GM21423 (cell line): Measurements from ENCODE around the gene SKAP1.
"Not testable (repeated sequence)": the region's sequence is repeated elsewhere in the genome, so short reads cannot be mapped to it uniquely, and the experiment has no call there.

Experiments
- ATAC-seq: cut with Tn5 transposase; IDR thresholded peaks from one replicate; pipeline ENCODE4 v1.9.1; 2021; ENCODE audit warnings: mild to moderate bottlenecking, moderate library complexity; ENCODE audit not compliant: unreplicated experiment

Gene SKAP1

DNA sequence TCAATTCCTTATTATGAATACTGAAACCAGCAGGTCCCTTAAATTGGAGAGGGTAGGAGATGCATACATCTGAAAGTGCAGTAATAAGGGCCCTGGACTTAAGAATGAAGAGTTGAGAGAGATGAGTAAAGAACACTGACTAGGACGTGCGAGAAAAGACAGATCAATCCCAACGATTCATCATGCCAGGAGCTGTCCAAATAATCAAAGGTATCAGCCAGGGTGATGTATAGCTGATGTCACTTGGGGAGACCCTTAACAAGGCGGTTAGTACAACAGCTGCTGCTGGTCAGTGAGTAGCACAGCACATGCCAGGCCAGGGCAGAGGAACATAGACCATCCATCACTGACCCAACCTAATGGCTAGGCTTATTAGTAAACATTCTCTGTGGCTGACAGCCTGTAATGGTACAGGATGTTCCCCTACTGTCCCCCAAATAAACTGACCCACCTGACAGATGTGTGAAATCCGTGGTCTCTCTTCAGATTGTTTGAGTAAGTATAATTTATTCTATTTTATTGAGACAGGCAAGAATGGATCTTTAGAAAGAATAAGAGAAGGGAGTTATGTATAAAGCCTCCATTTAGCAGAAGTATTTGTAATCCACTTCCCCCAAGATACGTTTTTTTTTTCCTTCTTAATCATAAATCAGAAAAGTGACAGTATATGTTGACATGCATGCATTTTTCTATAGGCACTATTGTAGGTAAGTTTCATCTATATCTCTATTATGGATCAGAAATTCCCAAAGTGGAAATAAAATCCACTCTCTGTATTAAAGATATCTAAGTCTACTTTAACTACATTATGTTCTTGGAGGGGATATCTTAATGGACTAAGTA, 204.1 kb downstream of the SKAP1 start:
- no peak for ATAC-seq

DNA sequence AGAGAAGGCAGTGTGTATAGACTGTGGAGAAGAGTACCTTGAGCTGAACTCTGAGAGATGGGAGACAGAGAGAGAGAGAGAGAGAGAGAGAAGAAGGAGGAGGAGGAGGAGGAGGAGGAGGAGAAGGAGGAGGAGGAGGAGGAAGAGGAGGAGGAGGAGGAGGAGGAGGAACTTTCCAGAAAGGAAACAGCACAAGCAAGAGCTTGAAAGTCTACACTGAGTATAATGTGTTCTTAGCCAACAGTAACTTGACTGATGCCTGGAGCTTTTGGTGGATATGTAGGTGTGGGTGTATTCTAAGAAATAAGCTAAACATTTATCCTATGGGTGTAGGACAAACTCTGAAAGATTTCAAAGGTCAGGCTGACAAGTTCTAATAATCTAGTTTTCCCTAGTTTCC, 206.1 kb downstream of the SKAP1 start:
- no peak for ATAC-seq

DNA sequence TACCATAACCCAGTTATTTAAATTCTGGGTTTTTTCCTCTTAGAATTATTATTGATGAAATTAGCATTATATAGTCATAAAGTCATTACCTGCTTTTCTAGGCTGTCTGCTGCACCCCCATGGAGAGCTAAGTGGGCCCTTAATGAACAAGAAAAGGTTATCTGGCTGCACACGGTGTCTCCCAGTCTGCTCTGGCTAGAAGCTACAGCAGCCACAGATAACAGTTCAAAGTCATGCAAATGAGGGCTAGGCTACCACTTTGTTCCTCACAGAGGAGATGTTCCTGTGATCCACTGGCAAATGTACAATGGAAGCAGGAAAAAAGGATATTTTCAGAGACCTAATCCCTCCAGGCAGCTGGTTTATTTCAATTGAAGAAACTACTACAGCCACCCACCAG, 210.4 kb downstream of the SKAP1 start:
- ATAC-seq: no peak

DNA sequence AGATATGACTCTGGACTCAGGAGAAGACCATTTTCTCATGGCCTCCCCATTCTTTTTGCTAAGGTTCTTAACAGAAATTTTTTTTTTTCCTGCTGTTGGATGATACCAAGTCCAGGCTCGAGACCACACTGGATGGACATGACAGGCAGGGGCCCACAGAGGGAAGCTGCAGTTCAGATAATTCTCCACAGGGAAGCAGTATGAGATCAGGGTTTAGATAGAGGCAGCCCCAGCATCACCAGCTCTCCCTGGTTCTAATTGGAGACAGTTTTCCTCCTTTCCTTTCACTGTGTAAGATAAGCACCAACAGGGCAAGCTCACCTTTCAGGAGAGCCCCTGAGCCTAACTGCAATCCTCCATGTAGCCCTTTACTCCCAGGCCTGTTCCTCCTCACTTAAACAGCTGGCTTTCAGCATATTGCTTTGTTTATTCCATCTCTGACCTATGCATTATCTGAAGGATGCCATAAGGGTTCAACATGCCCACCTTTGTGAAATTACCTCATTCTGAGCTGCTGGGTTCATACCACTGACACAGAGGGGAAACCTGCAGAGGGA, 214.4 kb downstream of the SKAP1 start:
- ATAC-seq: no peak

DNA sequence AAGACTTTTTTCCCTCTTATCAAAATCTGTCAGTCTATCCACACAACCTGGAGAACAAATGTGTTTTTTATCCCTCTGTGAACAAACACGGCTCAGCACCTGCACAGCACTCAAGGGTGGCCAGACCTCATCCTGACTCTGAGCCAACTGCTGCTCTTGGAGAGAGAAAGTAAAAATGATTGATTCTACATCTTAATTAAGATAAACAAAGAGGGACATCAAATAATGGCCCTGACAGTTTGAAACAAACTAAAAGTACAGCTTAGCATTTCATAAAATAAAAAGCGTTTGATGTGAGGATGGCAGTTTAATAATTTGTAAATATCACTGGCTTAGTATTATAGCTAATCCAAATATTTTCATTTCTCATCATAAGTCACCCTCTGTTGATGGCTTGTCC, 216.2 kb downstream of the SKAP1 start:
- ATAC-seq: no peak

DNA sequence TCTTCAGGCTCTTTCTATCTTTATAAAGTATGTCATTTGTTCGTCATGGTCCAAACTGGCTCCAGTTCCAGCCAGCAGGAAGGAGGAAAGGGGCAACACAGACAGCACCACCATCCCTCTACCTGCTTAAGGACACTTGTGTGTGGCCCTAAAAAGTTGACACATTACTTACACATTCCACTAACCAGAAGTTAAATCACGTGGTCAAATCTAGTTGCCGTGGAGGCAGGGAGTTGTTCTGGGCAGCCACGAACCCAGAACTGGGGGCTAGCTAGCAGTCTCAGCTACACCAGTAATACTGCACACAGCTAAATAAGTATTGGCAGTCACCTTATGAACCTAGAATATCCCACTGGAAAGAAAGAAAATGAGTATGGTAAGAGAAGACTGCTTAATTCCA, 218.2 kb downstream of the SKAP1 start:
- no peak for ATAC-seq

DNA sequence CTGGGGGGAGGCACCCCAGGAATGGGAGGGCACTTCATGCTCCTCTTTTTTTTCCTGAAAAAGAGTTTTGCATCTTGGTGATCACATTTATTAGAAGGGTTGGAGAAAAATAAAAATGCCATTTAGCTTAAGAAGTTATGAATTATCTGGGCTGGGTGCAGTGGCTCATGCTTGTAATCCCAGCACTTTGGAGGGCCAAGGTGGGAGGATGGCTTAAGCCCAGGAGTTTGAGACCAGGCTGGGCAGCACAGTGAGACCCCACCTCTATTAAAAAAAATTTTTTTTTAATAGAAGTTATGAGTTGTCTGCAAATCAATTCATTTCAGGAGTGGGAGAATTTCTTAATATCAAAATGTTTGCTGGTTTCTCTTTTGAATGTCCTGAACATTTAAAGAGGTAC, 219.0 kb downstream of the SKAP1 start:
- ATAC-seq: no peak

DNA sequence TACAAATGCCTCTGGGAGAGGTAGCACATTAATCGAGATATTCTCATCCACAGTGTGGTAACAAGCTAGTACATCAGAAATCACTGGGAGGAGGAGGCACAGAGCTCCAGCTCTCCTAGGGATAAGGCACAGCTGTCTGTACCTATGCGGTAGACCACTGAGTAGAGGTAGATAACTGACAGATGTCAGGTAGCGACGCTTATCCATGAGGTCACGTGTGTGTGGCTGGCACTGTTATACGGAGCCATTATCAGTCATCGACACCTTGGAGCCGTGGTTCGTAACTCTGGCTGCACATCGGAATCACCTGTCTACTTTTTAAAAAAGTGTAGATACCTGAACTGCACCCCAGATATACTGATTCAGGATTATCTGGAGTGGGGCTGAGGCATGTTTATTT, 220.0 kb downstream of the SKAP1 start:
- ATAC-seq: no peak

DNA sequence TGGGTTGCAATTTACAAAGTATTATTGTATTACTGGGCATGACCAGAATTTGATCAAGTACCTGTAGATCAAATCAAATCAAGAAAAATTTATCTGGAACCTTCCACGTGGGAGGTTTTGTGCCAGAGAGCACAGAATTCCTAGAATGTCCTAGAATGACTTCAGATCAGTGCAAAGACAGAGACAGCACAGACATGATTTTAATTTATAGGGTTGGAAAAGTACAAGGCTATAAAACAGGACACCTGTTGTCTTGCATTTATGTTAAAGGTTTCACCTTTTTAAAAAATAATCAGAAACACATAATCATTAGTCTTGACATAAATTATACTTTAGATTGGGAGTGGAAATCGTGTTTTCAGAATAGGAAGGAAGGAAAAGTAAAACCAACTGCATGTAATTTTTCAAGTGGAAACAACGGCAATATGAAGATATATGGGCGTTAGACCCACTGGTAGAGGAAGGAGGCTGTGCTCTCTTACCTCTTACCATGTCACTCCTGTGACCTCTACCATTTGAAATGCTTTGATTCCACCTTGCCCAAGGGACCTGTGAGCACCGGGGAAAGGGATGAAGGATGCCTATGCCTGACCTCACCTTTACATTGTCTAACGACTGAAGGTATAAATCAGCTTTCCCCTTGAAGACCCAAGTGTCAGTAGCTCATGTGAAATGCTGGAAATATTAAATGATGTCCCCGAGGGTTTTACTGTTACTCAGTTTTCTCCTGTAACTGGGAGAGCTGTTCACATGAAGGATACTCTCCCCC, 222.1 kb downstream of the SKAP1 start:
- ATAC-seq: no peak

DNA sequence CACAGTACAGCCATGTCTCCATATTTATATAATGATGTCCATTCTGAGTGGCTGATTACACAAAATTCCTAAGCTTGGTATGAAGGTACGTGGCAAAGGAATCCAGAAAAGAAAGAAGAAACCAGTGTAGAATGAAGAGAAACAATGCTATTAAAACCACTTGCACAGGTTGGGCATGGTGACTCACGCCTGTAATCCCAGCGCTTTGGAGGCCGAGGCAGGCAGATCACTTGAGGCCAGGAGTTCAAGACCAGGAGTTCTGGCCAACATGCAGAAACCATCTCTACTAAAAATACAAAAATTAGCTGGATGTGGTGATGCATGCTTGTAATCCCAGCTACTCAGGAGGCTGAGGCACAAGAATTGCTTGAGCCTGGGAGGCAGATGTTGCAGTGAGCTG, 223.0 kb downstream of the SKAP1 start:
- ATAC-seq: not testable (repeated sequence)

DNA sequence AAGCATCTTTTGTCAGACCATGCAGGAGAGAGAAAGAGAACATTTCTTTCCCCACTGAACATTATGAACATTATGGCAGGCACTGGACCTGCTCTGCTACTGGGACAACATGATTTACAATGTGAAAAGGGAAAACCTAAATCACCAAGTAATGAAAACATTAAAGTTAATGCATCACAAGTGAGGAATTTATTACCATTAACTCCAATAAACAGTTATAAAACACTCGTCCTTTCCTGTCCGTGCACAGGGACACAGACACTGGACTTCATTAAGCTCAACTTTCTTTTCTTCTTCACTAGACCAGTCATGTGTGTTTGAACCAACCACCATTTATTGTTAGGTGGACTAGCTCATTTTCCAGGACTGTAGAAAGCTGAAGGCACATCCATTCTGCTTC, 227.1 kb downstream of the SKAP1 start:
- ATAC-seq: no peak

DNA sequence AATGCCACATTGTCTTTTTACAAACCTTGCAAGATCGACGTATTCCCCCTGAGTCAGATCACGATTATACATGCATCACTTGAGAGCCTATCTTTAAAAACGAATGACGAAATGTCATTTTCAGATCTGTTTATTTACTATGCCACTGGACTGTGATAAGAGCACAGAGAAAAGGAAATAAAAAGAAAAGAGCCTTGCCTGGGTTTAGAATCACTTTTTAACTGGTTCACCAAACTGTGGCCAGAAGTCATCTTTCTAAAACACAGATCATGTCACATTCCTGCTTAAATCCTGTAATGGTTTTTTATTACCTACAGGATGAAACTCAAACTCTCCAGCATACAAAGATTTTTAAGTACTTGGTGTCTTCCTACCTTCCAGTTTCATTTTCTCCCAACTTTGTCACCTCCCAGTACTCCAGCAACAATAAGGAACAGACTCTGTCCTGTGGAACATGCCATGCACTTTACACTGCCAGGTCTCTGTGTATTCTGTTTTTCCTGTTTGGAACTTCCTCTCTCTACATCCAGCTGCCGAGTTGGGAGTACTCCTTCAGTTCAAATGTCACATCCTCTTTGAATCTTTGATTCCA, 231.0 kb downstream of the SKAP1 start:
- no peak for ATAC-seq

DNA sequence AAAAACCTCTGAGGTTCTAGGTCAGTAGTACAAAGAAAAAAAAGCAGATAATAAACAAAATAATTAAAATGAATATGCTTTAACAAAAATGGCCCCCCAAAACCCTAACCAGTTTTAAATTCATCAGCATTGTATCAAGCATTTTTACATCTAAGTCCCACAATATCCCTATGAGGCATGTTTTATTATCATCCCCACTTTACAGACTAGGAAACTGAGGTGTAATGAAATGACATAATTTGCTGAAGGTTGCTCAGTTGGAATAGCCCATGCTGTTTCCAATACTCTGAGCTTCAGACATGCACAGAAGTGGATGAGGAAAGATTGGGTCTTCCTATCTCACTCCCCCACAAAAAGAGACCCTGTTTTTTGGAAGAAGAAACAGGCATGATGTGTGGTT, 234.1 kb downstream of the SKAP1 start:
- no peak for ATAC-seq

DNA sequence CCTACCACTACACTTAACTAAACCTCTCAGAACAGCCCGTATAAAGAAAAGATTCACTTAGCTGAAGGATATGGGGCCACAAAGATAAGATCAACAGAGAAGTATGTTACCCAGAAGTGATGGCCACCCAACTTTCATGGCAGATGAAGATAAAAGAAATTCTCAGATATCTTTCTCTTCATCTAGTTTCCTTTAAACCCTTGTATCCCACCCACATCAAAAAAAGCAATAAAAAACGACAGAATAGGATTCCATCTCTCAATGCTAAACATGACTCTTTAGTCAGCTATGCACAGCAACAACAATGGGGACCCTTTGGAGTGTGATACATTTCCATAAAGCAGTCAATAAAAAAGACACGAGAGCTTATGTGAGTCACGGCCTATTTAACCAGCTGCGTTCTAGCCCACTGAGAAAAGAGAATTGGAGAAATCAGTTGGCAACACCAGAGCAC, 235.9 kb downstream of the SKAP1 start:
- ATAC-seq: no peak

DNA sequence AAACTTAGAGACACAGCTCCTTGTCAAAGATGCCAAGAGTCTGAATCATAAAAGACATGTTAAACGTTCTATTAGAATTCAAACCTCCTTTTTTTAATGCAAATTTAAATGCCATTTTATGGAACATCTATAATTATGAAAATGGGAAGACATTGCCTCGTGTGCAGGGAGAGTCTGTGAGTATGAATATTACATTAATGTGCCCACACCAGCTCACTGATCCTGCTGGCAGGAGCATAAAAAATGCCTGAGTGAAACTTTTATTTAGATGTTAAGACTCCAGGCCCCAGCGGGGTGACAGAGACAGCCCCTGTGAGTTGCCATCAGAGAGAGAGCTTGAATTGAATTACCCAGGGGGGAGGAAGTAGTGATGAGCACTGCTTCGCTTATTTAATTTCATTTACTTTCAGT, 237.7 kb downstream of the SKAP1 start:
- ATAC-seq: no peak

DNA sequence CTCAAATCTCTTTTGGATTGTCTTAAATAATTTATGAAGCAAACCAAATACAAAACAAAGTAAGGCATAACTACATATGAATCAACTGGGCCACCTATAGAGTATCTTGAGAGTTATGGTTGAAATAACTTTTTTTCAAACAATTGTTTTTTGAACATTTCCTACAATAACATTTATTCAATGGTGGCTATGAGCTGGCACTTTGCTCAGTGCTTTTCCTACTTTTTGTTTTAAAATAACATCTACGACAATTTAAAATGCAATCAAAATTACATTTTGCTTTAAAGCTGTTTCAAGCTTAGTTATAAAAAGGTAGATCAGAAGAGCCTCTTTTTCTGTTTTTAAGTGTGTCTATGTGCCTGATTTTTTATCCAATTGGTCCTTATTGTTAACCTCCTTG, 238.7 kb downstream of the SKAP1 start:
- ATAC-seq: no peak

DNA sequence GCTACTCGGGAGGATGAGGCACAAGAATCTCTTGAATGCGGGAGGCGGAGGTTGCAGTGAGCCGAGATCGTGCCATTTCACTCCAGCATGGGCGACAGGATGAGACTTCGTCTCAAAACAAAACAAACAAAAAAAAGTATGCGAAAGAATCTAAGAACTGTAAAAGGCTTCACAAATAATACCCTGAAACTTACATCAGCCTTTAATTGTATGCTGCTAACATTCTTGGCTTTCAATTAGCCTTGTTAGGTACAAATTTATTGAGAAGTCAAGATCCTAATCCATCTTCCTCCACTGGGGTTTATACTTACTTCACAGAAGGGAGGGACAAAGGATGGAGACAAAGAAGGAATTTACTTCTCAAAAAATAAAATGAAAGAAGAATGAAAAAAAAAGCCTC, 239.1 kb downstream of the SKAP1 start:
- ATAC-seq: no peak

DNA sequence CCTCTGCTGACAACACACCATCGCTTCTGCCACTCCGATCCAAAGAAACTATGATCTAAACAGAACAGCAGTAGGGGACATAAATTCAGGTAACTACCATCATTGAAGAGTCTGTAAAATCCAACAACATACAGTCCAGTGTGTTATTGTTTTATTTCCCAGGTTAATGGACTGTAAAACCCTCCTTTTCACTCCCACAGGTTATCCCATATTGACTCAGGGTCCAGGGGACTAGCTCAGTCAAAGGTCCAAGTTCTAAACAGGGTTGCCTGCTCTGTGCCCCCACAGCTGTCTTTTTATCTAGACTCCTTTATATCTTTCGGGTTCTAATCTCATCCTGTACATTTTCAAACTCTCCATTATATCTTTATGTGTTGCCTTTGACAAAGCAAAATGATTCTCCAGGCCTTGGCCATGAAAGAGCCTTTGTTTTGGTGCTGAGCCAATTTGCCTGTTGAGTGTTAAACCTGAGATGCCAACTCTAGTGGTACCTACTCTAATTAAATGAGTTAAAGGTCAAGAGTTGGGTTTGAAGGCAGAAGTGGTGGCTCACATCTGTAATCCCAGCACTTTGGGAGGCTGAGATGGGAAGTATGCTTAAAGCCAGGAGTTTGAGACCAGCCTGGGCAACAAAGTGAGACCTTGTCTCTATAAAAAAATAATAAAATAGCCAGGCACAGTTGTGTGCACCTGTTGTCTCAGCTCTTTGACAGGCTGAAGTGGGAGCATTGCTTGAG, 242.0 kb downstream of the SKAP1 start:
- no peak for ATAC-seq

DNA sequence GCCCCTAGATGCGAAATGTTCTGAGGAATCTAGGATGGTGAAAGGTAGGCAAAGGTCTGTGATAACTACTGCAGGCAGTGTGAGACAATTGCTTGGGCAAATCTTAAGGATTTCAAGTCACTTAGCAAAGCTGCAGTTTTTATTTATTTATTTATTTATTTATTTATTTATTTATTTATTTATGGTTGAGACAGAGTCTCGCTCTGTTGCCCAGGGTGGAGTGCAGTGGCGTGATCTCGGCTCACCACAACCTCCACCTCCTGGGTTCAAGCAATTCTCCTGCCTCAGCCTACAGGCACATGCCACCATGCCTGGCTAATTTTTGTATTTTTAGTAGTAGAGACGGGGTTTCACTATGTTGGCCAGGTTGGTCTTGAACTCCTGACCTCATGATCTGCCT, 243.7 kb downstream of the SKAP1 start:
- ATAC-seq: not testable (repeated sequence)

DNA sequence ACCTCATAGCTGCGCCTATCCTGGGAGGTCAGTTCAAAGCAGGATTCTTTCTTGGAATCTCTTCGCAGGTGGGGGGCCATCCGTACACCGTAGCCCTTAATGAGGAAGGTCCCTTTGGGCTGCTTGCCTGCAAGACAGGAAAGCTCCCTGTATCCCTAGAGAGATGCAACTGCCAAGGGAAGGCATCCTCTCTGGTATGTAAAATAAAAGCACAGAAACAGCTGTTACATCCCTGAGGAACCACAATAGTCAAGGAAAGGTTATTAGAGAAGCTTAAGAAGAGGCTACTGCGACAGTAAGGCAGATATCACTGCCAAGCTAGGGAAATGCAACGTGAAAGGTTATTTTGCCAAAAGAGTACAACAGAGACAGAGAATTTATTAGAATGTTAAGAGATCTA, 245.3 kb downstream of the SKAP1 start:
- no peak for ATAC-seq

DNA sequence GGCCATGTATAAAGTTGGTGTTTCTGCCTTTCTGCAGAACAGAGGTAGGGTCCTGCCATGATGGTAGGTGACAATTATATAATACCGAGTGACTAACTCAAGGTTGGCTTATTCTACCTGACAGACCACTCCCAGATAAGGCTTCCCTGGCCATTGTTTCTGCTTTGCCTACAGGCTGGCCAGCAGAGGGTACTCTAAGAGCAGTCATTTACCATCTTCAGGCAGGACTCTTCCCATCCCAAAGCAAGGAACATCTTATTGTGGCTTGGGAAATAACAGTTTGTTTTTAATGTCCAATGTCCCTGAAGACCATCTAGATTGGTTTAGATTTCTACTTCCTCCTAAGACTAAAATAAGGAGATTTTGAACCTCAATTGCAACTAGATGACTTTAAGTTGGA, 248.4 kb downstream of the SKAP1 start:
- no peak for ATAC-seq
